GM19193 (cell line): ENCODE data around the gene ZNF30.

ENCODE experiments used
- POLR2A ChIP-seq: IDR thresholded peaks from 4 replicates; pipeline ENCODE4 v1.6.1; 2011; ENCODE audit not compliant: insufficient read depth, insufficient read length; ENCODE audit errors: extremely low read depth

The ZNF30 gene

DNA sequence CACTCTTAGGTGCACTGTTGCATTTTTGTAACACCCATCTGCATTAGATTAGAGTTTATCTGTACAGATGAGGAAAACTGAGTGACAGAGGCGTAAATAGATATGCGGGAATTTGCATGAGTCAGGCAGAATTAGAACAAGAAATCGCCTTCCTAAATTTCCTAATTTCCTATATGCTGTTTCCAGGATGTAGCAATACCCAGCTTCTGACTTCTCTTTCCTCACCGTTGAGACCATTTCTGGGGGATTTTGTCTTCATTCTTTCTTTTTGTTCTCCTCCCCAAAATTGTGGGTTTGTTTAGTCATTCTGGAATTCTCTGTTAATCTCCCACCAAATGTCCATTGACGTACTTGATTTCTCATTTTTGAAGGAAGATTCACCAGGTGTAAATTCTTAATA is 47.9 kb downstream of the ZNF30 start:
- TF ChIP-seq POLR2A, result no peak

DNA sequence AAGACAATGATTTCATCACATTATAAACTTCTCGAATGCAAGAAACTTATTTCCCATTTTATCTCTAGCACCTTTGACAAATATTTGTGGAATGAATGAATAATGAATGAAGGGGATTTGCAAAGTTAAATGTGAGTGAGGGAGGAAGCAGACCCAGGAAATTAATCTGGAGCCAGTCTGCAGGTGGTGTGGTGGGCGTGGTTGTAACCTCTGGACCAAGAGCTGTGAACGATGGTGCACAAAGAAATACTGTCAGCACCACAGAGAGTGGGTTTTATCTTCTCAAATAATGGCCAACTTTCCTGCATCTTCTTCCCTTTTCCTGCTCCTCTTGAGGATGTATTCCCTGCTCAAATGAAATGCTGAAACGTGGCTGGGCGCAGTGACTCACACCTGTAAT is 48.4 kb downstream of the ZNF30 start:
- TF ChIP-seq POLR2A, result no peak

DNA sequence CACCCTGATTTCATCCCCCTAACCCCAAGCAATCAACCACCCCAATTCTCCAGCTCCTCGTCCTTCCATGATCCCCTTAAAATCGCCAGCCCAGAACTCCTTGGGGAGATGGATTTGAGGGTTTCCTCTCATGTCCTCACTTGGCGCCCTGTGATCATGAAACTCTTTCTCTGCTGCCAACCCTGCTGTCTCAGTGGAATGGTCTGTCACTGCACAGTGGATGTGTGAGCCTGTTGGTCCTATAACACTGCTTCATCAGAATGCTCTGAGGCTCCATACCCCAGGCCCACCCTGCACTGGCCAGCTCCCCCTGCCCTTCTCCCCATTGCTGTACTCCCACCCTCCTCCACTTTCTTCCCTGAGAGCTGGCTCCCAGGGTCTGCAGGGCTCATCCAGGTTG is 49.9 kb downstream of the ZNF30 start:
- no peak for TF ChIP-seq POLR2A

DNA sequence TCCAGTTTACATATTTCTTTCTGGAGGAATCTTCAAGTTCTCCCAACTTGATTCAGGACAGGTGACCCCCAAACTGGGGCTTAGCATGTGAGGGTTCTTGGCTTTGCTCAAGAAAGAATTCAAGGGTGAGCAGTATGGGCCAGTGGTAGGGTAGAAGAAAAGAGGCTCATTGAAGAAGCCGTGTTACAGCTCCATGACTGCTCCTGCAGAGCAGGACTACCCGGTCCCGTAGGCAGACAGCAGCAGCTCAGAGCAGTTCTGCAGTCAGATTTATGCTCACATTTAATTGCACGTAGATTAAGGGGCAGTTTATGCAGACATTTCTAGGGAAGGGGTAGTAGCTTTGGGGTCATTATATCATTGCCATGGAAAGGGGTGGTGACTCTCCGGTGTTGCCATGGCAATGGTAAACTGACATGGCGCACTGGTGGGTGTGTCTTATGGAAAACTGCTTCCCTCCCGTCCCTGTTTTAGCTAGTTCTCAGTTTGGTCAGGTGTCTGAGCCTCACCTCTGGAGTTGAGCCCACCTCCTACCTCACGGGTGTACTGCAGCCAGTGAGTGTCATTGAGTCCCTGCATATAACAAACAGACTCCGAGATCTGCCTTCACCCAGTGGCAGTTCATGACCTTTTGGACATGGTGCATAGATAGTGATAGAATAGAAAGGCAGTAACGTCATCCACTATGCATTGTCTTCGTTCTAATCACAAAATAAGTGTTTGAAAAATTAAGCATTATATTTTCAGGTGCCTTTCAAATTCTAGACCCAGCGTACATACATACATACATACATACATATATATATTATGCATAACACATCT is 53.3 kb downstream of the ZNF30 start:
- no peak for TF ChIP-seq POLR2A

DNA sequence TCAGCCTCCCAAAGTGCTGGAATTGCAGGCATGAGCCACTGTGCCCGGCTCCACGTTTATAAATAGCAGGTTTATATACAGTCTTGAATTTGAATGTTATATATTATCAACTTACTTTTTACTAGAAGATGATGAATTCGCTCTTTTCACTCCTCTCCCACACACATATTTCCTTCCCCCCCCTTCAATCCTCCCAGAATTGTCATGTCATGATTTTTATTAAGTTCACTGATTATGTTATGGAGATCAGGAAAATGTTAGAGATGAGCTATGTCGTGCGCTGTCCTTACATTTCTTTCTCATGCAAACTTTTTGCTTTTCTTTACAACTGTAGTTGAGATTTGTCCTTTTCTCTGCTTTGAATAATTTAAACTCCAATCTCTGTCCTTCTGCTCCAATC is 55.6 kb downstream of the ZNF30 start:
- no peak for TF ChIP-seq POLR2A

DNA sequence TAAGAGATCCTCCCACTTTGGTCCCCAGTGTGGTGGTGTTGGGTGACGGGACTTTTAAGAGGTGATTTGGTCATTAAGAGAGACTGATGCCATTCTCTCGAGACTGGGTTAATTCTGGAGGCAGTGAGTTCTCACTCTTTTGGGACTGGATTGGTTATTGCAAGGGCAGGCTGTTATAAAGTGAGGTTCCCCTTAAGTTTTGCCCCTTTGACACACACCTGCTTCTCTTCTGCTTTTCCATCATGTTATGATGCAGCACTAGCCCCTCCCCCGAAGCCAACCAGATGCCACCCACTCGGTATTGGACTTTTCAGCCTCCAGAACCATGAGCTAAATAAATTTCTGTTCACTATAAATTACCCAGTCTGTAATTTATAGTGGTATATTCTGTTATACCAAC is 57.1 kb downstream of the ZNF30 start:
- TF ChIP-seq POLR2A, result no peak

DNA sequence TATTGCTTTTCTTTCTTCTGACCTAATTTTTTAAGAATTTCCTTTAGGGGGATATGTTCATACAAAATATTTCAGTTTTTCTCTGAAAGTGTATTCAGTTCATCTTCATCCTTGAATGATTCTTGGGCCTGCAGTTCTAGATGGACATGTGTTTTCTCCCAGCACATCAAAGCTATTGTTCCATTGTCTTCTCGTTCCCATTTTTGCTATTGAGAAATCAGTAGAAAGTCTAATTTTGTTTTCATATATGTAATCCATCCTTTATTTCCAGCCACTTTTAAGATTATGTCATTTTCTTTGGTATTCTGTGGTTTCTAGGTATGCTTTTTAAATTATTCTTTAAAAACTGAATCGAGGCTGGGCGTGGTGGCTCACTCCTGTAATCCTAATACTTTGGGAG is 57.6 kb downstream of the ZNF30 start:
- no peak for TF ChIP-seq POLR2A

DNA sequence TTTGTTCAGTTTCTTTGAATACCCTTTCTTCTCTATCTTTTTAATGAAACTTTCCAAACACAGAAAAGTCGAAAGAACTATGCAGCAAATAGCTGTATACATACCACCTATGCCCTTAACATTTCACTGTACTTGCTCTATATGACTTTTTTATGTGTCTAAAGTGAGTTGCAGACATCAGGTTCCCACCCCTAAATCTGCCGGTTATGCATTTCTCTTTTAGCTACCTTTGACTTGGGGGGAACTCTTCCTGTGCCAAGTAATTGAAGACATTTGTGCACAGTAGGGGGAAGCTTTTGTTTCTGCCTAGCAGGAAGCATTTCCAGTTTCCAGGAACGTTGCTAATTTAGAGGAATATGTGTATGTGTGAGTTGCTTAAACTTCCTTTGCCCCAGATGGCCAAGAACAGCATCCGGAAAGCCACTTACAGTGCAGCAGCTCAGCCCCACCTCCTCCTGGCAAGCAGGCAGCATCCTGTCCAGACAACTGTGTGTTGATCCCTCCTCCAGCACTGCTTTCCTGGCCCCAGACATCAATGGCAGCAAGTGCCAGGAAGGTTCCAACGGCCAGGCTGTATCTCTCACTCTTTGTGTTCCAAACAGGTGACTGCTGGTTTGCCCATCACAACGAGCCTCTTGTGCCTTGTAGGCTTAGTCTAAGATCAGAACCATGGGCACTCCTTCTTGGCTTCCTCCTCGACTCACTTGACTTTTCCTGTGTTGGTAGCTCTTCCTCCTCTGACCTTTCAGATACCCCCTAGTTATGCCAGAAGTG is 58.7 kb downstream of the ZNF30 start:
- no peak for TF ChIP-seq POLR2A

DNA sequence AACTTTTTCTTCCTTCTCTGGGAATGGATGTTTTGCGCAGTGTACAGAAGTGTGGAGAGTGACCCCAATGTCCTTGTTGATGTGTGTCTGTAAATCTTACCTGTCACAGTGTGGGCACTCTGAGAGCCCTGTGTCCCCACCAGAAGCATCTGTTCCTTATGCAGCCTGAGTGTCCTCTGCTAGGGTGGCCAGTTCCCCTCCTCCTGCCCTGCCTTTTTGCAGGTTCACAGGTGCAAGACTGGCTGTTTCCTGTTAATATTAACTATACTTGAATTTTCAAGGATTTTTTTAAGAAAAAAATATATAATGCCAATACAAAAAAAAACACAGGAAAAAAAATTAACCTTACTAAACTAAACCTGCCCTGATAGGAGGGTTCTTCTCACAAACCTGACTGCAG is 61.4 kb downstream of the ZNF30 start:
- TF ChIP-seq POLR2A, result no peak

DNA sequence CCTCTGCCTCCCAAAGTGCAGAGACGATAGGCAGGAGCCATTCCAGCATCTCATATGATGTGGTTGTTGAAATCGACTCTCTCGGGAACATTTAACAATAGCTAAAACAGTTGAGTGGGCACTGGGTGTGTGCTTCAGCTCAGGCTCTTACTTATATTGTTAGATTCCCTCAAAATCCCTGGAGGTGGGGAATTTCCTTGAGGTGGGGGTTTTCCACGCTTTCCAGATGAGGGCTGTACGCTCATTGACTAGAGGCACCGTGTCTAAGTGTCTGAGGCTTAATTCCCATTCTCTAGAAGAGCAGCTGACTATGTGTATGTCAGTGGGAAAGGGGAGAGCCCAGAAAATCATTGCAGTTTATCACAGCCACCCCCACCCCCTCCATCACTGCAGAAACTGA is 62.6 kb downstream of the ZNF30 start:
- no peak for TF ChIP-seq POLR2A

DNA sequence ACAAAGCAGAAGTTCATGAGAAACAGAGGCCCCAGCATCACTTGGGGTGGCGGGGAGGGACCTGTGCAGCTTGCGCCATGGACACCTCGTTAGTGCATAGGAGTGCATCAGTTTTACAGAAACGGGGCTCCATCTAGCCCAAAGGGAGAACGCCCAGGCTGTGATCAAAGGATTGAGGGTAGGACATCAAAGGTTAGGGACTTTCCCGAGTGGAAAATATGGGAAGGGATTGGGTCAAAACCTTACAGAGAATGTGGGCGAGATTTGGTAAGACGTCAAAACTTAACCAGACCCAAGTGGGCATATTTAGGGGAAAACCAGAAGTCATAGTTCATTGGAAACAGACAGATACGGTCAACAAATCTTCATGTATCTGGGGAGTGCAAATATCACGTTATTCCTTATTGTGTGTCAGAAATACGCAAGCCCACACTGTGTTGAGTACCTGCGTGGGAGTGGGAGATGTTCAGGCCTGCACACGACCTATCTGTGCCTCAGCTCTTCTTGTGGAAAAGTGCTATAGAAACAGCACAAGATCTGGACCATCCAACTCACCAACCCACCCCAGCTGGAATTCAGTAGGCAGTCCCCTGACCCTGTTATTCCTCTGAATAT is 64.0 kb downstream of the ZNF30 start:
- no peak for TF ChIP-seq POLR2A

DNA sequence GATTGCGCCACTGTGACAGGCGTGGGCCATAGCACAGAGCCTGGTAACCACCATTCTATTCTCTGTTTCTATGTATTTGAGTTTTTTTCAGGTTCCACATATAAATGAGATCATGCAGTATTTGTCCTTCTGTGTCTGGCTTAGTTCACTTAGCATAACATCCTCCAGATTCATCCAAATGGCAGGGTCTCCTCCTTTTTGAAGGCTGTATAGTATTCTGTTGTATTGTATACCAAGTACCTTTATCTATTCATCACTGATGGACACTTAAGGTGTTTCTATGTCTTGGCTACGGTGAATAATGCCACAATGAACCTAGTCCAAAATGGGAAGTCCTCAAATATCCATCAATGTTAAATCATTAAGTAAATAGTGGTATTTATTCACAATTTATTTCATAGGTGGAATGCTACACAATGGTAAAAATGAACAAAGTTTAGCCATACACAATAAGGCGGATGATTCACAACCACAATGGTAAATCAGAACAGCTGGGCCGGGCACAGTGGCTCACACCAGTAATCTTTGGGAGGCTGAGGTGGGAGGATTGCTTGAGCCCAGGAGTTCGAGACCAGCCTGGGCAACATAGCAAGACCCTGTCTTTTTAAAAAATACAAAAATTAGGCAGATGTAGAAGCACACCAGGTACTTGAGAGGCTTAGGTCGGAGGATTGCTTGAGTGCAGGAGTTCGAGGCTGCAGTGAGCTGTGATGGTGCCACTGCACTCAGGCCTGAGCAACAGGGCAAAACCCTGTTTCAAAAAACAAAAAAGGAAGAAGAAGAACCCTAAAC is 65.0 kb downstream of the ZNF30 start:
- TF ChIP-seq POLR2A, result no peak

DNA sequence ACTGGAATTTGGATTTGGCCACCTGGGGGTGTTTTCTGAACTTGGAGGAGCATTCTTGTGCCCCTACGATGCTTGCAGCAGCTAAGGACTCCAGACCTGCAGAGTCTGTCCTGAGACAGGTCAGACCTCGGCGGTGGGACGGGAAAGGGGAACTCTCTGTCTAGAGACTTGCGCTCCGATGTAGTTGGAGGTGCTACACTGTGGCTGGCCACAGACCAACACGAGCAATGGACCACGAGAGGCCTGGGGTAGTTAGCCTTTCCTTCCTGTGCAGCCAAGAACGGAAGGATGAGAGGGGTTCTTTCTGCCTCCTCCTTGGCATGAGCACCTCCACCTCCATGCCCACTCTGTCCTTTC is 67.6 kb downstream of the ZNF30 start:
- TF ChIP-seq POLR2A, result no peak
